OCI-LY7 (cell line): ENCODE results near the gene NAV3.

Source experiments
- CTCF ChIP-seq: fragments of 200-600 bp; sonication (generic); conservative IDR thresholded peaks from 2 replicates; pipeline ENCODE4 v1.5.1; 2014; ENCODE audit warnings: mild to moderate bottlenecking, antibody characterized with exemption, low read length, moderate library complexity, mixed read lengths
- EZH2phosphoT487 ChIP-seq: fragments of 200-600 bp; sonication (generic); IDR thresholded peaks from 2 replicates; pipeline ENCODE4 v1.6.1; 2018; ENCODE audit warnings: low read depth, borderline replicate concordance, mild to moderate bottlenecking, mixed run types, antibody characterized with exemption, low read length, moderate library complexity, mixed read lengths

GRCh38 chr12:78087363-78087675 lies 256.6 kb downstream of the NAV3 start:
- TF ChIP-seq CTCF (no peak), EZH2phosphoT487 (no peak)
